HG03064 (cell line): ENCODE results near the gene TMC6.

Experiments
- ATAC-seq: cut with Tn5 transposase; IDR thresholded peaks from one replicate; pipeline ENCODE4 v1.9.1; 2021; ENCODE audit warnings: low read depth; ENCODE audit not compliant: unreplicated experiment

TMC6 gene

DNA sequence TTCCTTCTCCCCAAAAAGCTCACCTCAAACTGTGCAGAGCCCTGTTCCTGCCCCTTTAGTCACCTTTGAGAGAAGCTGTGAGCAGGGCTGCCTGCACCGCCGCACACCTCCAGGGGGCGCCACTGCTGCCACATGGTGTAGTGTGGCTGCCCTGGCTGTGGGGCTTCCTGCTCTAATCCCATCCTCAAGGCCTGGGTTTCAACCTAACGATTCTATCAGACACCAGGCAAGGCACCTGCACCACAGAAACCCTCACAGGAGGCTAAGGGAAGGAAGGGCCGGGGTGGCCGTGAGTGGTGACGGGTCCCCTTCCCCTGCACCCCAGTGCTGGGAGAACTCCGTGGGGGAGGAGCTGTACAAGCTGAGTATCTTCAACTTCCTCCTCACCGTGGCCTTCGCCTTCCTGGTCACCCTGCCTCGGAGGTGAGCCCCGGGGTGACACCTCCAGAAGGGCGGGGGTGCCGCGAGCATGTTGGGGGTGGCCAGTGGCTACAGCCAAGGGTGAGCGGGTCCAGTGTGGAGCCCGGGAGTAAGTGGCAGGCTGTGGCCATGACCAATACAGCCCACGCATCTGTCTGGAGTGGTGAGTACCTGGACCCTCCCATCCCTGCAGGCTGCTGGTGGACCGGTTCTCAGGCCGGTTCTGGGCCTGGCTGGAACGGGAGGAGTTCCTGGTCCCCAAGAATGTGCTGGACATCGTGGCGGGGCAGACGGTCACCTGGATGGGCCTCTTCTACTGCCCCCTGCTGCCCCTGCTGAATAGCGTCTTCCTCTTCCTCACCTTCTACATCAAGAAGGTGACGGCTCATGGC, 9.0 kb upstream of the TMC6 start:
- ATAC-seq: no peak

DNA sequence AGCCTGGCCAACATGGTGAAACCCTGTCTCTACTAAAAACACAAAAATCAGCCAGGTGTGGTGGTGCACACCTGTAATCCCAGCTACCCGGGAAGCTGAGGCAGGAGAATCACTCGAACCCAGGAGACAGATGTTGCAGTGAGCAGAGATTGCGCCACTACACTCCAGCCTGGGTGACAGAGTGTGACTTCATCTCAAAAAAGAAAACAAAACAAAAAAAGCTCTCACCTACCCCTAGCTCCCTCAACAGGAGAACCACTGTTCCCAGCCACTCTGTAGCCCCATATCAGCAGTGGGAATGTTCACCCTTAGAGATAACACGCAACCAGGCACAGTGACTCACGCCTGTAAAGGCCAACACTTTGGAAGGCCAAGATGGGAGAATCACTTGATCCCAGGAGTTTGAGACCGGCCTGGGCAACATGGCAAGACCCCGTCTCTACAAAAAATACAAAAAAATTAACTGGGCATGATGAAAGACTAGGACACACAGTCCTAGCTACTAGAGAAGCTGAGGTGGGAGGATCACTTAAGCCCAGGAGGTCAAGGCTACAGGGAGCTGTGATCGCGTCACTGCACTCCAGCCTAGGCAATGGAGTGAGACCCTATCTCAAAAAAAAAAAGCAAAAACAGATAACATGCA, 7.4 kb upstream of the TMC6 start:
- no peak for ATAC-seq

DNA sequence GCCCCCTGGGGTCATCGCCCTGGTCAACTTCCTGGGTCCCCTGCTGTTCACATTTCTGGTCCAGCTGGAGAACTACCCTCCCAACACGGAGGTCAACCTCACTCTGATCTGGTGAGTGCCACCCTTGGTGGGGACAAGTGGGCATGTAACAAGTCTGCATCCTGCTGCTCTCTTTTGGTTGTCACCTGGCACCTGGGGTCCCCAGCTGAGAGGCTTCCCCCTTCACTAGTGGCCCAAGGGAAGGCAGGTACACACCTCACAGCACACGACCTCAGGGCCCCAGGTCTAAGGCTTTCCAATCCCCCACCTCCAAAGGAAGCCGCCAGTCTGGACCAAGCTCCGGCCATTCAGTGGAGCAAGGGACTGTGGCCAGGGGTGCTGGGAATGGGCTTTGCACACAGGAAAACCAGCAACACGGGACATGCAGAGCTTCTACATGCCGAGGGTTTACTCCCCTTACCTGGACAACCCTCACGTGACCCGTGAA, 6.4 kb upstream of the TMC6 start:
- no peak for ATAC-seq

DNA sequence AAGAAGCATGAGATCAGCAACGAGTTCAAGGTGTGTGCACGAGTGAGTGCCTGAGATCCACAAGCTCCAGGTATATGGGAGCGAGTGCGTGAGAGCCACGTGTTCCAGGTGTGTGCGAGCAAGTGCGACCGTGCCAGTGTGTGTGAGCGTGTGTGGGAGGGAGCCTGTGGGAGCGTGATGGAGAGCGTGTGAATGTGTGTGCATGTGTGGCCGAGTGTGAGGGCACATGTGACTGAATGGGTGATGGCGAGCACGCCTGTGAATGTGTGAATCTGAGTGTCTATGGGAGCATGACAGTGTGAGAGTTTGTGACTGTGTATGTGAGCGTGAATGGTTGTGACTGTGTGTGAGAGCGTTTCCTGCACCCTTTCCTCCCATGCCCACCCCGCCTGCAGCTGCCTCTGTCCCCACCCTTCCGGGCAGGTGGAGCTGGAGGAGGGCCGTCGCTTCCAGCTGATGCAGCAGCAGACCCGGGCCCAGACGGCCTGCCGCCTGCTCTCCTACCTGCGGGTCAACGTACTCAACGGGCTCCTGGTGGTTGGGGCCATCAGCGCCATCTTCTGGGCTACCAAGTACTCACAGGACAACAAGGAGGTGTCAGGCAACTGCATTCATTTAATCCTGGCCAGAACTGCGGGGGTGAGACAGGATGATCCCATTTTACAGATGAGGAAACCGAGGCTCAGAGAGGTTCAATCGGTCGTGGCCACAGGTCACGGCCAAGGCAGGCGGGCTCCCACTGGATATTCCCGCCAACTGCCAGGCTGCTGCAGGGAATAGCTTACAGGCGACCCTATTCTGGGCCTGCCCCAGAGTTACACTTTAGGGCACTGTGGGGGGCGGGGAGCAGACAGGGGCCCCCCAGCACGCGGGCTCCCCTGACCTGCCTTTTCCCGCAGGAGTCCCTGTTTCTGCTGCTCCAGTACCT, 5.7 kb upstream of the TMC6 start:
- no peak for ATAC-seq

DNA sequence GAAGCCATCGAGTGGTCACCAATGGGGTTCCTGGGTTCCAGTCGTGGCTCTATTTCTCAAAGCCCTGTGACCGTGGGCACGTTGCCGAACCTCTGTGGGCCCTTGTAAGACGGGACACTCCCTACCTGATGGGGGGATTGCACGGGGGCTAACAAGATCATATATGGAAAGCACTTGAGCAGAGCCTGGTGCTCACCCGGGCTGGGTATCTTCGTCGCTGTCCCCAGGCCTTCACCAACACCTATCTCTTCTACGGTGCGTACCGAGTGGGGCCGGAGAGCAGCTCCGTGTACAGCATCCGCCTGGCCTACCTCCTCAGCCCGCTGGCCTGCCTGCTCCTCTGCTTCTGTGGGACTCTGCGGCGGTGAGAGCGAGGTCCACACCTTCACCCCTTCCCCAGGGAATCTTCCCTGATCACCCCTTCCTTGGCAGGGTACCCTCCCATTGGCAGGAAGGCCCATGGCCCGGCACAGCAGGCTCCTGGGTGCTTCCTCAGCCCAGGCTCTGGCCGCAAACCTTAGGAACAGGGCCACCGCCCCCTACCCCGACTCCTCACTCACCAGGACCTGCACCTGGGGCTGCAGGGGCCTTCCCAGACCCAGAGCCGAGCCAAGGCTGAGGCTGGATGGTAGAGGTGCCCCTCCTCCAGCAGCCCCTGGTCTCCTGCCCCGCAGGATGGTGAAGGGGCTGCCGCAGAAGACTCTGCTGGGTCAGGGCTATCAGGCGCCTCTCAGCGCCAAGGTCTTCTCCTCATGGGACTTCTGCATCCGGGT, 4.8 kb upstream of the TMC6 start:
- no peak for ATAC-seq

DNA sequence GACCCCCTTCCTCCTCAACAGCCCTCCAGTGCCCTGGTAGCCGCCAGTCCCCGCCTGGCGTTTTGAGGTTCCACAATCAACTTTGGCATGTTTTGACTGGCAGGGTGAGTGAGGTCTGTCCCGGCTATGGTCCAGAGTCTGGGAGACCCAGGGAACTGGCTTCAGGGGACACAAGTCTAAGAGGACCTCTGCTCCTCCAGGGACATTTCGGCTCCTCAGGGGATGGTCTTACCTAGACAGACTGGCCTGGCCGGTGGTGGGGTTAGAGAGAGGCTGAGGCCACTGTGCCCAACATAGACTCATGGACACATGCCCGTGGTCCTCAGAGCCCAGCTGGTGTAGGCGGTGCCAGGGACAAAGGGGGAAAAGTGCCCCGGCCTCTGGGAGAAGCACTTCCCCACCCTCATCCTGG, 4.2 kb upstream of the TMC6 start:
- ATAC-seq: no peak

DNA sequence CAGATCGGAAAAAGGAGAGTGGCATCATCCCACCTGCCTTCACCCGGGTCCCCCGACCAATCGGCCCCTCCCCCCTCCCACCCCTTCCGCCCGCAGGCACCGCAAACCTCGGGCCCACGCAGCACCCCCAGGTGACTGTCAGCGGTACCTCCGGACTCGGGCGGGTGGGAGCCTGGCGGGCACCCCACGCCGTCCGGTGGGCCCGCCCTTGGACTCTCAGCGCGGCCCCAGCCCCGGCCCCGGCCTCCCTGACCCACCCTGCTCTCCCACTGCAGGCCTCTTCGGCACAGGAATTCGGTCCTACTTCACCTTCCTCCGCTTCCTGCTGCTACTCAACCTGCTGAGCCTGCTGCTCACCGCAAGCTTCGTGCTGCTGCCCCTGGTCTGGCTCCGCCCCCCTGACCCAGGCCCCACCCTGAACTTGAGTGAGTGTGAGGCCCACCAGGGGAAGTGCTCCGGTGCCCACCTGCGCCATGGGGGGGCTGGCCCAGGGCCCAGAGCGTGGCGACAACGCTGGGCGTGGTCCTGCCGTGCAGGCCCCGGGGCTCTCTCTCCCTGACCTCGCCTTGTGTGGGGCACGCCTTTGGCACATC, 3.6 kb upstream of the TMC6 start:
- ATAC-seq: no peak

DNA sequence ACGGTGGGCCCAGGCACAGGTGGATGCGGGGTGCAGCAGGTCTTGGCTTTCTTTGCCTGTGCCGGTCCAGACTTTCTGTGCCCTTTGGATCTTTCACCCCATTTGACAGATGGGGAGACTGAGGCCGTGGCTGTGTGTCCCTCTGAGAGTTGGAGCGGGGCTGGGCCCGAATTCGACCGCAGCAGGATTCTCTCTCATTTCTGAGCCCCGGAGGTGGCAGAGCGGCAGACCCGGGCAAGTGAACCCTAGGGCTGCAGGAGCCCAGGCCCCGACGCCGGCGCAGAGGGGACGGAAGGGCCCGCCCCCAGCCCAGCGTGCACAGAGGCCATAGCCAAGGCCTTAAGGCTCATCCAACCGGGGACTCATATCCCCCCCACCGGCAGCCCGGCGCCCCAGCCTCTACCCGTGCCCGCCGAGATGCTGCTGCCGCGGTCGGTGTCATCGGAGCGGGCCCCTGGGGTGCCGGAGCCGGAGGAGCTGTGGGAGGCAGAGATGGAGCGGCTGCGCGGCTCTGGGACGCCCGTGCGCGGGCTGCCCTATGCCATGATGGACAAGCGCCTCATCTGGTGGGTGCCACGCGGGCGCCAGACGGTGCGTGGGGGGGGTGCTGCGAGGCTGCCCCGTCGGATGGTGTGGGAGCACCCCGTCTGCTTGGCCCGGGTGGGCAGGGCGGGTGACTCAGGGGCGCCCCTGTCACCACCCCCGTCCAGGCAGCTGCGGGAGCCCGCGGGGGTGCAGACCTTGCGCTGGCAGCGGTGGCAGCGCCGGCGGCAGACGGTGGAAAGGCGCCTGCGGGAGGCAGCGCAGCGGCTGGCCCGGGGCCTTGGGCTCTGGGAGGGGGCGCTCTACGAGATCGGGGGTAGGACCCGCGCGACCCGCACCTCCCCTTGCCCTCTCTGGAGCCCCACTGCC, 2.9 kb upstream of the TMC6 start:
- no peak for ATAC-seq

DNA sequence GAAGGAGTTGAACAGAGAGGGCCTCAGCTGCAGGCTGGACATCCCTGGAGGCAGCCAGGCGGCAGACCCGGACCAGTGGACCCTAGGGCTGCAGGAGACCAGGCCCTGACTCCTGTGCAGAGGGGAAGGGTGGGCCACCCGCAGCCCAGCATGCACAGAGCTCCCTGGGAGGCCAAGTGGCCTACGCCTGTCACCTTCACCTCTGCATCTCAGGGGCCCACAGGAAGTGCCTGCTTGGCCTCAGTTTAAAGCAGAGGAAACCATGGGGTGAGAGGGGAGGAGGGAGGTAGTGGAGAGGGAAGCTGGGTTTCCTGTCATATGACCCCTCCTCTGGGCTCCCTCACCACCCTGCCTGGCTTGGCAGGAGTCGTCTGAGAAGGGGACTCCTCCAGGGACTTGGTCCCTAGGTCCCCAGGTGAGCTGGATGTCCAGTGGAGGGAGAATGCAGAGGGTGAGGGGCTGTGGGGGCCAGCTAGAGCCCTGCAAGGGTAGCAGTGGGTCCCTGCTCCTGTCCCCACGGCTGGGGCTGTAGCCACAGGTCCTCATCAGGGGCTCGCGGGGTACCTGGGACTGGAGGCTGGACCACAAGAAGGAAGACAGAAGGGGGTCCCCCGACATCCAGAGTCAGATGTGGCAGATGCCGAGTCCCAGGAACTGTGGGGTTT, 2.0 kb upstream of the TMC6 start, which contains the start of gene TMC8:
Gene TMC8 (plus strand): TSS at position 335 of the 665 bp plus-strand sequence. CDS start 818 bp downstream, outside the sequence.
- ATAC-seq: no peak

DNA sequence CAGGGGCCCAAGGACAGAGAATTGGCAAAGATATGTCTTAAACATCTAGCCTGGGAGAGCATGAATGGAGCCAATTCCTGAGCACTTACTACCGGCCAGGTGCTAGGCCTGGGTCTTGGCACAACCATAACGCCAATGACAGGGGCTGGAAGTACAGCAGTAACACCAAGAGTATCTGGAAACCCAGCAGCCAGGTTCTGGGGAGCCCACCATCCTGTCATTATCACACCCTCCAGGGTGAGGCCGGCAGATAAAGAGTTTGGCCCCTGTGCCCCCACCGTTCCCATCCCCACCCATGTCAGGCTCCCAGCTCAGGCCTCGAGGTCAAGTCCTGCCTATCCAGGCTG, 1.5 kb upstream of the TMC6 start:
- ATAC-seq: no peak

DNA sequence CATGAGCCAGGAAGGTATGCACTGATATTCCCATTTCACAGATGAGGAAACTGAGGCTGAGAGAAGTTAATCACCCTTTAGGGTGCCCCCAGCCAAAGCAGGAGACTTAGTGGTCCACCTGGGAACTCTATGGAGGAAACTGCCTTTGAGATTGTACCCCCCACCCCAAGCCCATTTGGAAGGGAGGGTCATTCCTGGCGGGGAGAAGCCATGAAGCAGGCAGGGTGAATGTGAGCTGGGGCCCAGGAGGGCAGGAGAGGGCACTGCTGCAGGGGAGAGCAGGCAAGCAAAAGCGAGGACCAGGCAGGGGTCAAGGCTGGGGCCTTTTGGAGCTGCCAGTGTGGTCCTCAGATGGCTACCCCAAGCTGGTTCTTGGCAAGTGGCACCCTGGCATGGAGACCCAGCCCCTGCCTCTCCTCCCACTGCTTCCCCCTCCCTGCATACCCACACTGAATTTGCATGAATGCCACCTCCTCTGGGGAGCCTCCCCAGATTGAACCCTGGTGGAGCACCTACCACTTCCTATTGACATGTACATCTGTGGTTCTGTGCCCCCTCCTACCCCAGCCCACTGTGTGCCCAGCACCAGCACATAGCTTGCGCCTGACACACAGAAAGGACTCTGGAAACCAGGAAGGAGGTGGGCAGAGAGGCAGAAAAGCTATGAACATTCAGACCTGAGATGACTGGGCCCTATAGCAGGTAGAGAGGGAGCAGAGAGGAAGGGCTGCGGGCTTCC, 965 bp upstream of the TMC6 start:
- ATAC-seq: no peak

DNA sequence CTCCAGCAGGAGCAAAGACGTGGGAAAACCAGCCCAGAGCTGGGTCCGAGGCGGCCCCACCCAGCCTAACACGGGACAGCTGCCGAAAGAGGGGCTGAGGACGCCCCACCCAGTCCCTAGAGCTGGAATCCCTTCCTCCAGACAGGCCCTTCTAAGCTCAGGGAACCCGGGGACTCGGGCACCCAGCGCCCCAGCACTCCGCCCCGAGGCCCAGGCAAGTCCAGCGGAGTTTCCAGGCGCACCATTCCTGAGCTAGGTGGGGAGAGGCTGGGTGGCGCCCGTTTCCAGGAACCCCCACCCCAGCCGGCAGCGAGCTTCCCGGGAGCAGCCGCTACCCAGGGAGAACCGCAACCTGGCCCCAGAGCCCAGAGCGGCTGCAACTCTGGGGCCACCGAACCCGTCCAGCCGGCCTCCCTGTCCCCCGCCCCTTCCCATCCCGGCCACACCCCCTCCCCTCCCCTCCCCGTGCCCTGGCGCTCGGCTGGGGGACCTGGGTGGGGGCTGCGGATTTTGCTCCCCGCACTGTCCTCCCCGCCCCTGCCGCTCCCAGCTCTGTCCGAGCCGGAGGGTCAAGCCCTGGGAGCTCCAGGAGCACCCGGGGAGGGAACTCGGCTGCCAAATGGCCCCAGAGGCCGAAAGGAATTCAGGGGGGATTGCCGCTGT, 536 bp downstream of the TMC6 start:
- no peak for ATAC-seq

DNA sequence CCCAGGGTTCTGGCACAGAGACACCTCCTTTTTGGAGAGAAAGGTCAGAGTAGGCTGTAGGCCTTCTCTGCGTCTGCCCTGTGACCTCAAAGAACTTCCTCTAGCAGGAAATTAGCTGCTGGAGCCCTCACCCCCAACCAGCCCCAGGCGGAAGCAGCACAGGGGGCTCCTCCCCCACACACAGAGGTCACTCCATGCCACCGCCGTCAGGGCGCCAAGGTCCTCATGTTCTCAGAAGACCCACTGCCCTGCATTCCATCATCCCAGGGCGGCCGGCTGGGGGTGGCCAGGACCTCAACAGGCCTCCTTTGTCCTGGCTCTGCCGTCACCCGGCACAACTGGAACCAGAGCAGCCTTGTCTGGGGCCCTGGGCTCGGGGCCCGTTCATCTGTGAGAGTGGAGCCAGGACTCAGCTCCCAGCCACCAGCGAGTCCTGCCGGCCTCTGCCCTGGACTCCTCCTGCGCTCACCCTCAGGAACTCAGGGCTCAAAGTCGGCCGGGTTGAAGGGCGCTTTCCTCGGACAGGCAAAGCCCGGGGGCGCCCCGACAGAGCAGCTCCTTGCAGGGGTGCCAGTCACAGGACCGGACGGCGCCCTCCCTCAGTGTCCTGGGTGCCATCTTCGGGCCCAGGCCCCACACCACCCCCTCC, 1.2 kb downstream of the TMC6 start:
- no peak for ATAC-seq

DNA sequence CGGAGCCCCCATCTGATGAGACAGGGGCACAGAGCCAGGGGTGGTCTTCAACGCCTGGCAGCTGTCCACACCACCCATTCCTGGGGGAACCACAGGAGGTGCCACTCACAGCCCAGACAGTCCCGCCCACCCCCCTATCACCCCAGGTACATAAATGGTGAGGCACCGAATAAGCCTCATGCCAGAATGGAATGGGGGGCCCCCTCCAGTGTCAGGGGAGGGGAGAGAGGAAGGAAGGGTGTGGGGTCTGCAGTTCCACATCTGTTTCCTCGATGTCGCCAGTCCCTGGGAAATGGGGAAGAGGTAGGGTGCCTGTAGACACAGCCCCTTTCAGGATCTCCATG, 1.7 kb downstream of the TMC6 start:
- ATAC-seq: no peak

DNA sequence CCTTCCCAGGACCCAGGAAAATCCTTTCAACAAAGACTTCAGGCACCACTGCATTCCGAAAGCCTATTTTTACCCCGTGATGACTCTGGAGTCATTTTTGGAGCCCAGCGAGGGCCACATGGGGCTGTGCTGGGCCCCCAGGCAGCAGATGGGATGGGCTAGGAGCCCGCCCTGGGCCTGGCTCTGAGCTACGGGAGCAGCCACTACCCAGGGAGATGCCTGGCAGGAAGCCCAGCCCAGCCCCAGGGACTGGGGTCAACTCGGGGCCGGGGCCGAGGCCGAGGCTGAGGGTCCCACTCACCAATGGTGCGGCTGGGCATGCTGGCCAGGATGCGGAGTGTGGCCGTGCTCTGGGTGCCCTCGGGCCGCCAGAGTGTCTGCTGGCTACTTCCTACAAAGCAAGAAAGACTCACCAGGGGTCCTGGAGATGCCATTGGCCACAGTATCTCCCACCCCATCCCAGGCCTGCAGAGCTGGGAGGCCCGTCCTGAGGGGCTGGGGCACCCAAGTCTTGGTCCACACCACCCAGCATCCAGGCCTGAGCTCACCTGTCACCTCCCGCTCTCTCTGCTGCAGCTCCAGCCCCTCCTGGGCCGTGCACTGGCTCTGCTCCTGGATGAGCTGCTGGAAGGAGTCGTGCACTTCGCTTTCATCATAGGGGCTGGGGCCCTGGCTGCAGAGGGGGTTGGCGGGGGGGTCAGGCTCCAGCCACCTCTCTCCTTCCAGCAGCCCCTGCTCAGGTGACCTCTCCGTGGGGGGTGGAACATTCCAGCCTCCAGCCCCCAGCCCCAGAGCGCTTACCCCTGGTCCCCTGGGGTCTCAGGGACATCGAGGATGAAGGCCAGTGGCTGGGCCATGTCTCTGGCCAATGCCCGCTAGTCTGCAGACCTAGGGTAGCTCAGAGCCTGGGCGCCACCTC, 2.3 kb downstream of the TMC6 start:
- no peak for ATAC-seq
